ENCODE data around the gene NEGR1.
A peak's percentile ranks its signal among the peaks of the same experiment; 100 is the strongest.

NEGR1 gene

GRCh38 chr1:72137656-72138055 is 144.7 kb downstream of the NEGR1 start:
- intact Hi-C loops (cut with DNase I): no loop called here
- no peak for DNase-seq

DNA sequence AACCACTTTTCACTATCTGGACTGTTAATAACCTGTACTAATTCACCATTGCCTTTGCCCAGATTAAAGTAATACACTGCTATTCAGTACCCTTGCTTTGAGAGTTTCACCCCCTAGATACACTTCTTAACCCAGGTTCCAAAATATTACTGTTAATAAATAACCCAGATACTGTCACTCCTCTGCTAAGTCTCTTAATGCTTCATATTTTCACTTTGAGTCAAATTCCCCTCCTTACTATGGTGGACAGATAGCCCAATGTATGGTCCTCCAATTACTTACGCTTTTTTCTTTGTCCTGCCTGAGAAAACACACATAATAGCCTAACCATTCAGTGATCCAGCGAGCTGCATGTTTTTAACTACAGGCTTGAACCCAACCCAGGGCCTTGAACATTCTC is 152.5 kb downstream of the NEGR1 start:
- intact Hi-C loops (cut with DNase I): no loop called here
- DNase-seq: no peak

GRCh38 chr1:72122099-72122880 is 160.0 kb downstream of the NEGR1 start:
- DNase-seq: no peak
- intact Hi-C loops (cut with DNase I): no loop called here

GRCh38 chr1:72119491-72119890 is 162.8 kb downstream of the NEGR1 start:
- intact Hi-C loops (cut with DNase I): no loop called here
- no peak for DNase-seq

GRCh38 chr1:72117621-72118020 is 164.7 kb downstream of the NEGR1 start:
- intact Hi-C loops (cut with DNase I): no loop called here
- DNase-seq: no peak

- intact Hi-C loops (cut with DNase I): no loop called here
- DNase-seq: no peak
Observed at GRCh38 chr1:72115290-72115689, 167.0 kb downstream of the NEGR1 start.

DNA sequence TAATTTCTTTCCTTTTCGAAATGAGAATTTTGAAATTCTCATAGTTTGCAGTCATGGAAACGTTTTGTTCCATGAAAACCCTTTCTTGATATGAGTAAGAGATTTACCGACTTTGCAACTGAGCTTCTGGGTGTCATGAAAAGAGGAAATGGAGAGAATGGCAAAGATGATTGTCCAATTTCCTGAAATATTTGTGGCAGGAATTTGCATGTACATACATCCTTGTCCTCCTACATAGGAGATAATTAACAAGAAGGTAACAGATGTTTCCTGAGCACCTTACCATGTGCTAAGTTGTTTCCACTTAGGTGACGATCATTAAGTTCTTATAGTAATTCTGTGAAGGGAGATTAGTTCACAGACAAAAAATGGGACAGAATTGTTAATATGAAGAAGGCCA is 170.7 kb downstream of the NEGR1 start:
- no peak for DNase-seq
- intact Hi-C loops (cut with DNase I): no loop called here

DNA sequence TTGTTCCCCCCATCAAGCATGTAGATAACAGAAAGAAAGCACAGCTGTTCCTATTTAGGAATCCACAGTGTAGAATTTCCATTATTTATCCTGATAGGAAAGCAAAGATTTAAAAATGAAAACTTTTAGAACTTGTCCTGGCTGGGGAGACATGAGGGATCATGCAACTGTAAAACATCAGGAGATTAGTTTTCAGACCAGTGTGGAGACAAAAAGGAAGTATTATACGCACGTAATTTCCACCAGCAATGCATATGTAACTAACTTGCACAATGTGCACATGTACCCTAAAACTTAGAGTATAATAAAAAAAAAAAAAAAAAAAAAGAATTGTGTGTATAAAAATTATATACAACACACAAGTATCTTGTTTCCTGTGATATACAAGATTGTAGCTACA is 172.4 kb downstream of the NEGR1 start:
- intact Hi-C loops (cut with DNase I): no loop called here
- no peak for DNase-seq

DNA sequence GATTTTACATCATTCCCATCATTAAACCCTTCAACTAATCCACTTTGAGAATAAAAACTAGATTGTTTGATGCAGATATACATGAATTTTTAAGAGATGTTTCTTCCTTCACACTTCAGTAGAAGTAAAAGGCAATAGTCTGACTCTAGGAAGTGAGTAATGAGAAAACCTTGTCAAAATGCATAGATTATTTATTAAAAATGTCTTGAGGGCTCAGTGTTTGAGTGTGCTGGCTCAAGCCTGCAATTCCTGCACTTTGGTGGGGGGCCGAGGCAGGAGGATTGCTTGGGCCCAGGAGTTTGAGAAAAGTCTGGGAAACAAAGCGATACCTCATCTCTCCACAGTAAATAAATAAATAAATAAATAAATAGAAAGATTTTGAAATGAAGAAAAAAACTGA is 177.1 kb downstream of the NEGR1 start:
- intact Hi-C loops (cut with DNase I): no loop called here
- peak in 1 of 10 donors; percentile 16 for DNase-seq

DNA sequence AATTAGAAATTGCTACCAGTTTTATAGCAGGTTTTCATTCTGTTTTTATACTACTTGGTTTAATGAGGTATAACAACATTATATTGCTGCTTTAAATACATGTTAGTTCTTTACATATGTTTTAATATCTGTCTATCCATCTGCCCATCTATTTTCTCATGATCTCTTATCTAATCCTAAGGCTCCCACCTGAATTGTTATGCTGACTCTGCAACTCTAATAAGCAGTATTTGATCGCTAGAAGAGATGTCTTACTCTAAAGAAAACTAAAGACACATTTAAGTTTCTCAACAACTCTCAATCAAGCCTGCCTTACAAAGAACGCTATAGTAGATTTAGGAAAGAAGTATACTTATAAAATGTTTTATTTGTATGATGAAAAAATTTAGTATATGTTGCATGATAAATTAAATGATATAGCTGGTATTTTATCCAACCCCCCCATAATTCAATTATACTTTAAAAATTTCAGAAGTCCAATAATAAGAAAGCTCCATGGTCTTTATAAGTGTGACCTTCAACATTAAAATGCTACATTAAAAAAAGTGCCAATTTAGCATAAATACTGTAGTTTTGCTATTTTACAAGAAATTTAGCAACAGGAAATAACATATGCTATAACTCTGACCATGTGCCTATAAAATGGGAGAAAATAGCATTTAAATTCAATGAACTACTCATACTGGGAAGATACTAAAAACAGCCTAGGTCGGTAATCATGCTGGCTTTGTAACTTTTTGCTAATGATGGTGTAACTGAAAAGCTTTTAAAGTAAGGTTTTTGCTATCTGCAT is 180.3 kb downstream of the NEGR1 start:
- no peak for DNase-seq
- intact Hi-C loops (cut with DNase I): no loop called here

DNA sequence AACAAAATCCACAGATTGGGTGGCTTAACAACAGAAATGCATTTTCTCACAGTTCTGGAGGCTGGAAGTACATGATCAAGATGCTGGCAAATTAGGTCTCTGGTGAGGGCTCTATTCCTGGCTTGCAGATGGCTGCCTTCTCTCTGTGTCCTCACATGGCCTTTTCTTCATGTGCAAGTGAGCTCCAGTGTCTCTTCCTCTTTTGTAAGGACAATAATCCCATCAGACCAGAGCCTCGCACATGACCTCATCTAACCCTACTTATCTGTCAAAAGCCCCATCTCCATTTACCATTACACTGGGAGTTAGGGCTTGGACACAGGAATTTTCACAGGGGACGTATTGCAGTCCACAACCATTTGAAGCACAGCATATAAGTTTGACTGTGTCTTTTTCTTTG is 181.6 kb downstream of the NEGR1 start:
- intact Hi-C loops (cut with DNase I): no loop called here
- no peak for DNase-seq

- intact Hi-C loops (cut with DNase I): no loop called here
Observed at GRCh38 chr1:72097851-72098570, 184.3 kb downstream of the NEGR1 start.

GRCh38 chr1:72094209-72094608 is 188.1 kb downstream of the NEGR1 start:
- intact Hi-C loops (cut with DNase I): no loop called here
- DNase-seq: no peak

More at GRCh38 chr1:72097851-72098570, 184.3 kb downstream of the NEGR1 start:
- DNase-seq: no peak

DNA sequence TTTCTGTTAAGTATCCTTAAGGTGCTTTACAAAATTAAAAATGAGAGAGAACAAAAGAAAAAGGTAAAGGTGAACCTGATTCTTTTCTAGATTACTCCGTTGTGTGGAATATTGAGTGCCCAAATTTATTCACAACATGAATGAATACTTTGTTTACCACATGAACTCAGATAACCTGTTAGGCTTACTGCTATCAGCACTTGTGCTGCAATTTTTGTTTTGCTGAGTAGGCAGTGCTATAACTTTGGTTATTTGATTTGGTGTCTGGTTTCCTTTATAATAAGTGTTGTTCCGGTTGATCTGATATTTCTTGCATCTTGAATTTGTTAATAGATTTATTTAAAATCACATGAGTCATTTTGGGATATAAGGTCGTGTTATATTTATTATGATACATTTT is 195.9 kb downstream of the NEGR1 start:
- intact Hi-C loops (cut with DNase I): no loop called here
- no peak for DNase-seq

DNA sequence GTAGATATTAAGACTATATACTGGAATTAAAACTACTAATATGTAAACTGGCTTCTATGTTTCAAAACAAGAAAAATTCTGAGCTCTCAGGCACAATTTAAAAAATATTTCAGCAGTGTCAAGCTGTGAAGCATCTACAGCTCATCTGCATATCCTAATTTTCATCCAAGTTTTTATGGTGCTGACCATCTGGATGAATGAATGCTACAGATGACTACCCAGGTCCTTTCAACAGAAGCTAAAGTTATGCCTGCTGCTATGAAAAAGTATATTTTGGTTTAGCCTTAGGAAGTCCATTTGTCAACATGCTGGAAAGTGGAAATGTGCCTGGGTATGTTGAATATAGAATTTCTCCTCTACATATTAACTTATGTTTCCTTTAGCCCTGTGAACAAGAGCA is 206.9 kb downstream of the NEGR1 start:
- no peak for DNase-seq
- intact Hi-C loops (cut with DNase I): no loop called here

DNA sequence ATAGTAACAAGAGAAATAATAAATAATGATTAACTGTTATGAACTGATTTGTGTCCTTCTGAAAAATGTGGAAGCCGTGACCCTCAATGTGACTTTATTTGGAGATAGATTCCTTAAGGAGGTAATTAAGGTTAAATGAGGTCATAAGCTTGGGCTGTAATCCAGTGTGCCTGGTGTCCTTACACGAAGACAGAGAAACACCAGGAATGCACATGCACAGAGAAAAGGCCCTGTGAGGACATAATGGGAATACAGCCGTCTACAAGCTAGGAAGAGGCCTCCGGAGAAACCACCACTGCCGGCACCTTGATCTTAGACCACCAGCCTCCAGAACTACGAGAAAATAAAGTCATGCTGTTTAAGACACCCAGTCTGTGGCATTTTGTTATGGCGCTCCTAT is 215.9 kb downstream of the NEGR1 start:
- no peak for DNase-seq
- intact Hi-C loops (cut with DNase I): no loop called here

DNA sequence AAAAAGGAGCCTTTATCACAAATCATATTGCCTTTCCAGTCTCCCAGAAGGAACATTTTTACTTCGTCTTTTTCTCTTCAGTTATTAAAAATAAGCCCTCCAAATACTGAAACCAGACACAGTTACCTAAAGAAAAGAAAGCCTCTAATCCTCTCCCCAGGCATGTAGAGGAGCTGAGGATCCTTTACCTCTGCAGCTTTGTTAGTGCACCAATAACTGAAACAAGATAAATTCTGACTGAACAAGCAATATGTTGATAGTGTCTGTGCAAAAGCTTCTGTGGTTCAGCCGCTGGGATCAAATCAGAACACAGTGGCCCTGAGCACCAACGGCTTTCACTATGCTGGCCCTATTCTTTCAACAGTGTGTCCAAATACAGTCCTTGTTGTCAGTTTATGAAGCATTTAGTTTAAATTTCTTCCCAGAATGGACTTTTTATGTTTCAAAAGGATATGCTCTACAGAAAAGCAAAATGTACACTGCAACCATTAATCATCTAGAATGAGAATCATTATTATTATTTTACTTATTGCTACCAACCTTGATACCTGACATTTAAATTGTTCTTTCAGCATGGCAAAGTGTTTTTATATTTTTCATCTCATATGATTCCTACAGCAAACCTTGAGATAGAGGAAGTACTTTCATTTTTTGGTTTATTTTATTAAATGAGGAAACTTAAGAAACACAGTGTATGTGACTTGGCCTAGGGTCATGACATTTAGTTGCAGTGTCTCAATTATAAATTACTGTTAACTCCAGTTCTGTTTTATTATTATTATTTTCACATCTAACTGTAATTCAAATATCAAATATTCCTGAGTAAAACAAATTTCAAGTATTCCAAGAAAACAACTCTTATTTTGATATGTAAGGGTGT is 217.9 kb downstream of the NEGR1 start:
- intact Hi-C loops (cut with DNase I): no loop called here

DNA sequence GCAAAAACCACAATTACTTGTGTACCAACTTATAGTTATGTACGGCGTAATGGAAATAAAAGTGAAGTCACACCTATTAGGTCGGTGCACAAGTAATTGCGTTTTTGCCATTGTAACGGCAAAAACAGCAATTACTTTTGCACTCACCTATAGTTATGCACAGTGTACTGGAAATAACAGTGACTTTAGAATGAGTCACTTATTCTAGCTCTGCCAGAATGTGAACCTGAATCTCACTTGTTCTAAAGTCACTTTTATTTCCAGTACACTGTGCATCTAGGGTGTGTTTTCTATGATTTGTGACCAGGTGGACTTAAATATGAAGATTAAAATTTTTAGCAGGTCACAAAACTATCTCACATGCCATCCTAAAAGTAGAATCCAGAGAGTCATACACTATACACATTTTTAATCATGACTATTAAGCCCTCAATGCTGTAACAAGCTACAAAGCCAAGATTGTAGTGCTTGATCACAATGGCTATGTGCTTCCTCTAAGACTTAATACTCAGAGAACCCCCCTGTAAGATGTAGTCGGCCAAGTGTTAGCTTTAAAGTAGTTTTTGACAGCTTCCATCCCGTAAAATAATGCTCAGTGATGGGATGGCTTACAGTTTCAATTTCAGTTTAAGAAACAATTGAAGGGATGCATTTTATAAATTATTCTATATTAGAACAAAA is 218.8 kb downstream of the NEGR1 start:
- intact Hi-C loops (cut with DNase I): no loop called here
- DNase-seq: no peak

More for the DNA sequence above, 217.9 kb downstream of the NEGR1 start:
- DNase-seq: no peak

GRCh38 chr1:72062584-72062983 is 219.8 kb downstream of the NEGR1 start:
- no peak for DNase-seq
- intact Hi-C loops (cut with DNase I): no loop called here

Measured in posterior cingulate gyrus (tissue), 11 donors.